ENCODE data around the gene RP9. TPM values are rescaled to one million over a fixed set of nuclear protein-coding genes. Genes with fewer than 3 reads are reported as not detected.

RP9 gene
- total RNA-seq, 4 donors from 2014 or later: 8.7 to 20.2 (median 12.8) TPM

DNA sequence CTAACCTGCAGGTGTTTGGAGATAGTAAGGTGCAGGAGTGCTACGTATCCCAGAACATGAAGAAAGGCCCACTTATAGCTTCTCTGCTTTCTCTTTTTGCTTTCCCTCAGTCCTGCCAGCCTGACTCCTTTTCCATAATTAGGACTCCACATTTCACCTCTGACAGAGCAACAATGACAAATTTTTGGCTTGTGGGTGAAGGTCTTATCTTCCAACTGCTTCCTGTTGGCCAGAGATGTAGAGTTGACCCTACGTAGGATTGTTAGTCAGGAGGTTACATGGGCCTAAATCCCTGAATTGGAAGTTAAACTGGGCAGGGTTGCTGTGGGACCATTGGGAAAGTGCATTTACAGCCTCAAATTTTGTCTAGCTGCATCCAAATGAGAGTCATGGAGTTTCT lies 21.3 kb downstream of the RP9 start:
- TF ChIP-seq, protein P1, sequence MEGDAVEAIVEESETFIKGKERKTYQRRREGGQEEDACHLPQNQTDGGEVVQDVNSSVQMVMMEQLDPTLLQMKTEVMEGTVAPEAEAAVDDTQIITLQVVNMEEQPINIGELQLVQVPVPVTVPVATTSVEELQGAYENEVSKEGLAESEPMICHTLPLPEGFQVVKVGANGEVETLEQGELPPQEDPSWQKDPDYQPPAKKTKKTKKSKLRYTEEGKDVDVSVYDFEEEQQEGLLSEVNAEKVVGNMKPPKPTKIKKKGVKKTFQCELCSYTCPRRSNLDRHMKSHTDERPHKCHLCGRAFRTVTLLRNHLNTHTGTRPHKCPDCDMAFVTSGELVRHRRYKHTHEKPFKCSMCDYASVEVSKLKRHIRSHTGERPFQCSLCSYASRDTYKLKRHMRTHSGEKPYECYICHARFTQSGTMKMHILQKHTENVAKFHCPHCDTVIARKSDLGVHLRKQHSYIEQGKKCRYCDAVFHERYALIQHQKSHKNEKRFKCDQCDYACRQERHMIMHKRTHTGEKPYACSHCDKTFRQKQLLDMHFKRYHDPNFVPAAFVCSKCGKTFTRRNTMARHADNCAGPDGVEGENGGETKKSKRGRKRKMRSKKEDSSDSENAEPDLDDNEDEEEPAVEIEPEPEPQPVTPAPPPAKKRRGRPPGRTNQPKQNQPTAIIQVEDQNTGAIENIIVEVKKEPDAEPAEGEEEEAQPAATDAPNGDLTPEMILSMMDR (IDR thresholded peaks at IDR 0.05; ENCODE audit: low read depth): no peak

DNA sequence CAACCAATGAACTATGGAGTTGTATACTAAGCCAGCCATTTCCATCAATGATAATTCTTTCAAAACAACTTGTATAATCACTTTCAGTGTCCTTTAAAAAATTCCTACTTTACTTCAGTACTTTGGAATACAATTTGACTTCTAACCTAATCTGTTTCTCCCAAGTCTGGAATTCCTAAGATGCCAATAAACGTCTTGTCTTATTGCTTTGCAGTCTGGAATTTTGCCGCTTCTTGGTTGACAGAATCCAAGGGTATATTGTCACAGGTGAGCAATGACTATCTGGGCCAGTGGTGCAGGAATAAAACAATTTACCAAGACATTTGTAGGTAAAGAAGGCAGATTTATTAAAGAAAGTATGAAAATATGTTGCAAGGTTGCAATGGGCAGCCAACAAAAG lies 21.8 kb downstream of the RP9 start:
- TF ChIP-seq, protein P1 (IDR thresholded peaks at IDR 0.05; ENCODE audit: low read depth): no peak

GRCh38 chr7:33079763-33080690 lies 29.2 kb downstream of the RP9 start:
- TF ChIP-seq, protein P1 (IDR thresholded peaks at IDR 0.05; ENCODE audit: low read depth): no peak

DNA sequence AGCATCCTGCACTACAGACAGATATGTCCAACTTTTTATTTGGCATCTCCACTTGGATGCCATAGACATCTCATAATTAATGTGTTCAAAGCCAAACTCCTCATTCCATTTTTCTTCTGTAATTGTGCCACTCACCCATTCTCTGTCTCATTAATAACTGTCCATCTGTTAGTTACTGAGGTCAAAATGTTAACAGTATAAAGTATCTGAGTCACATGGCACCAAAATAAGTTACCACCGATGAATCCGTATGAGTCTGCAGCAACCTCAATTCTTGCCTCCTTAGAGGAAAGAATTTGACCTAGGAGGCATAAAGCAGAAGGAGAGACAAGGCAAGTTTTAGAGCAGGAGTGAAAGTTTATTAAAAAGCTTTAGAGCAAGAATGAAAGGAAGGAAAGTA lies 30.1 kb downstream of the RP9 start:
- TF ChIP-seq, protein P1 (IDR thresholded peaks at IDR 0.05; ENCODE audit: low read depth): no peak

GRCh38 chr7:33076737-33077136 lies 32.5 kb downstream of the RP9 start:
- TF ChIP-seq, protein P1 (IDR thresholded peaks at IDR 0.05; ENCODE audit: low read depth): no peak

- TF ChIP-seq, protein P1 (IDR thresholded peaks at IDR 0.05; ENCODE audit: low read depth): no peak
Measured at GRCh38 chr7:33075818-33076518, 33.2 kb downstream of the RP9 start.

- TF ChIP-seq, protein P1 (IDR thresholded peaks at IDR 0.05; ENCODE audit: low read depth): no peak
Measured at GRCh38 chr7:33073243-33073642, 36.0 kb downstream of the RP9 start.

Data from subcutaneous adipose tissue (tissue), 4 donors.